ENCODE measurements around the gene MEIOSIN.

MEIOSIN gene

GRCh38 chr19:45780448-45781213 lies 47.4 kb downstream of the MEIOSIN start:
- Histone ChIP-seq H3K36me3 (ENCODE audit: control insufficient read depth, insufficient read depth, low read length) (peaks cover 14% of the 10 kb centered on the region), H3K27me3 (ENCODE audit: control insufficient read depth, insufficient read depth, low read length, poor library complexity, severe bottlenecking) (peaks cover 13% of the 10 kb centered on the region), H3K4me3 (ENCODE audit: insufficient read depth, low read depth, low read length) (no peak overlapping the region), H3K27ac (ENCODE audit: insufficient read depth, low read depth, low read length, poor library complexity, severe bottlenecking) (no peak overlapping the region), H3K9me3 (ENCODE audit: control insufficient read depth, low read length) (no peaks in the 10 kb centered on the region), H3K4me1 (ENCODE audit: control insufficient read depth, insufficient read depth, low read length) (peaks cover 32% of the 10 kb centered on the region)
- whole genome bisulfite sequencing, 2 experiments, result 38 to 49% methylated on average over 12 to 13 of the region's 13 CpGs

GRCh38 chr19:45781214-45782161 lies 48.2 kb downstream of the MEIOSIN start:
- Histone ChIP-seq H3K36me3 (ENCODE audit: control insufficient read depth, insufficient read depth, low read length) (peaks cover 21% of the 10 kb centered on the region), H3K4me3 (ENCODE audit: insufficient read depth, low read depth, low read length) (no peak overlapping the region)

GRCh38 chr19:45782162-45782691 lies 49.0 kb downstream of the MEIOSIN start, which contains the start of gene DMPK:
Gene DMPK, minus strand, starts transcription at chr19:45782490. Its CDS starts 138 bp downstream, at chr19:45782352.
- no peak within 1 kb of the TSS for H3K4me3 ChIP-seq (ENCODE audit: insufficient read depth, low read depth, low read length)
- peaks cover 21% of the 10 kb centered on the region for H3K36me3 ChIP-seq (ENCODE audit: control insufficient read depth, insufficient read depth, low read length)
- H3K27me3 ChIP-seq (ENCODE audit: control insufficient read depth, insufficient read depth, low read length, poor library complexity, severe bottlenecking), result peaks cover 13% of the 10 kb centered on the region
- no peak within 1 kb of the TSS for H3K27ac ChIP-seq (ENCODE audit: insufficient read depth, low read depth, low read length, poor library complexity, severe bottlenecking)
- WGBS, 2 experiments, result 43 to 48% methylated on average over 17 to 18 of the region's 18 CpGs
- peaks cover 32% of the 10 kb centered on the region for H3K4me1 ChIP-seq (ENCODE audit: control insufficient read depth, insufficient read depth, low read length)
- no peaks in the 10 kb centered on the region for H3K9me3 ChIP-seq (ENCODE audit: control insufficient read depth, low read length)

More at GRCh38 chr19:45781214-45782161, 48.2 kb downstream of the MEIOSIN start:
- 86 to 87% methylated on average over 17 of the region's 17 CpGs for WGBS, 2 experiments
- Histone ChIP-seq H3K9me3 (ENCODE audit: control insufficient read depth, low read length) (no peaks in the 10 kb centered on the region), H3K4me1 (ENCODE audit: control insufficient read depth, insufficient read depth, low read length) (peaks cover 32% of the 10 kb centered on the region), H3K27me3 (ENCODE audit: control insufficient read depth, insufficient read depth, low read length, poor library complexity, severe bottlenecking) (peaks cover 13% of the 10 kb centered on the region), H3K27ac (ENCODE audit: insufficient read depth, low read depth, low read length, poor library complexity, severe bottlenecking) (no peak overlapping the region)

- no peak overlapping the region for H3K27ac ChIP-seq (ENCODE audit: insufficient read depth, low read depth, low read length, poor library complexity, severe bottlenecking)
- H3K4me3 ChIP-seq (ENCODE audit: insufficient read depth, low read depth, low read length), result no peak overlapping the region
- H3K27me3 ChIP-seq (ENCODE audit: control insufficient read depth, insufficient read depth, low read length, poor library complexity, severe bottlenecking), result peaks cover 13% of the 10 kb centered on the region
- H3K36me3 ChIP-seq (ENCODE audit: control insufficient read depth, insufficient read depth, low read length), result peaks cover 14% of the 10 kb centered on the region
- 72 to 74% methylated on average over 23 to 26 of the region's 26 CpGs for WGBS, 2 experiments
- peaks cover 32% of the 10 kb centered on the region for H3K4me1 ChIP-seq (ENCODE audit: control insufficient read depth, insufficient read depth, low read length)
- H3K9me3 ChIP-seq (ENCODE audit: control insufficient read depth, low read length), result no peaks in the 10 kb centered on the region
Measured at GRCh38 chr19:45782820-45783785, 49.9 kb downstream of the MEIOSIN start.

- peaks cover 32% of the 10 kb centered on the region for H3K4me1 ChIP-seq (ENCODE audit: control insufficient read depth, insufficient read depth, low read length)
- H3K9me3 ChIP-seq (ENCODE audit: control insufficient read depth, low read length), result no peaks in the 10 kb centered on the region
- H3K27me3 ChIP-seq (ENCODE audit: control insufficient read depth, insufficient read depth, low read length, poor library complexity, severe bottlenecking), result peaks cover 13% of the 10 kb centered on the region
- WGBS, 2 experiments, result 89 to 95% methylated on average over 4 of the region's 4 CpGs
- H3K36me3 ChIP-seq (ENCODE audit: control insufficient read depth, insufficient read depth, low read length), result peaks cover 22% of the 10 kb centered on the region
- H3K4me3 ChIP-seq (ENCODE audit: insufficient read depth, low read depth, low read length), result no peak overlapping the region
- no peak overlapping the region for H3K27ac ChIP-seq (ENCODE audit: insufficient read depth, low read depth, low read length, poor library complexity, severe bottlenecking)
Measured at GRCh38 chr19:45784096-45784495, 50.9 kb downstream of the MEIOSIN start.

- 93 to 95% methylated on average over 5 of the region's 5 CpGs for WGBS, 2 experiments
- no peak overlapping the region for H3K4me3 ChIP-seq (ENCODE audit: insufficient read depth, low read depth, low read length)
- H3K36me3 ChIP-seq (ENCODE audit: control insufficient read depth, insufficient read depth, low read length), result peaks cover 29% of the 10 kb centered on the region
- peaks cover 11% of the 10 kb centered on the region for H3K27me3 ChIP-seq (ENCODE audit: control insufficient read depth, insufficient read depth, low read length, poor library complexity, severe bottlenecking)
- H3K27ac ChIP-seq (ENCODE audit: insufficient read depth, low read depth, low read length, poor library complexity, severe bottlenecking), result no peak overlapping the region
- H3K9me3 ChIP-seq (ENCODE audit: control insufficient read depth, low read length), result no peaks in the 10 kb centered on the region
- peaks cover 27% of the 10 kb centered on the region for H3K4me1 ChIP-seq (ENCODE audit: control insufficient read depth, insufficient read depth, low read length)
Measured at GRCh38 chr19:45785097-45785496, 51.9 kb downstream of the MEIOSIN start.

- 95% methylated on average over 57 of the region's 57 CpGs for WGBS, 2 experiments
- Histone ChIP-seq H3K9me3 (ENCODE audit: control insufficient read depth, low read length) (no peaks in the 10 kb centered on the region), H3K27ac (ENCODE audit: insufficient read depth, low read depth, low read length, poor library complexity, severe bottlenecking) (no peak overlapping the region), H3K4me3 (ENCODE audit: insufficient read depth, low read depth, low read length) (no peak overlapping the region), H3K27me3 (ENCODE audit: control insufficient read depth, insufficient read depth, low read length, poor library complexity, severe bottlenecking) (peaks cover 2% of the 10 kb centered on the region), H3K4me1 (ENCODE audit: control insufficient read depth, insufficient read depth, low read length) (peaks cover 20% of the 10 kb centered on the region), H3K36me3 (ENCODE audit: control insufficient read depth, insufficient read depth, low read length) (peaks cover 29% of the 10 kb centered on the region)
Measured at GRCh38 chr19:45785781-45786532, 52.7 kb downstream of the MEIOSIN start.

GRCh38 chr19:45786533-45786894 lies 53.3 kb downstream of the MEIOSIN start:
- WGBS, 2 experiments, result 96% methylated on average over 21 of the region's 21 CpGs
- H3K4me1 ChIP-seq (ENCODE audit: control insufficient read depth, insufficient read depth, low read length), result peaks cover 19% of the 10 kb centered on the region
- peaks cover 29% of the 10 kb centered on the region for H3K36me3 ChIP-seq (ENCODE audit: control insufficient read depth, insufficient read depth, low read length)
- no peak overlapping the region for H3K4me3 ChIP-seq (ENCODE audit: insufficient read depth, low read depth, low read length)
- H3K9me3 ChIP-seq (ENCODE audit: control insufficient read depth, low read length), result no peaks in the 10 kb centered on the region
- no peaks in the 10 kb centered on the region for H3K27me3 ChIP-seq (ENCODE audit: control insufficient read depth, insufficient read depth, low read length, poor library complexity, severe bottlenecking)
- H3K27ac ChIP-seq (ENCODE audit: insufficient read depth, low read depth, low read length, poor library complexity, severe bottlenecking), result no peak overlapping the region
